Aortic smooth muscle cell (primary cell): Measurements from ENCODE around the gene TESK2. TPM values are rescaled to one million over a fixed set of nuclear protein-coding genes. Genes with fewer than 3 reads are reported as not detected.

Experiments
- total RNA-seq: library from RNA; depleted of rRNA; stranded (reverse); fragments of >200 nt; gene quantifications from 2 replicates; pipeline ENCODE4 v1.2.3, GENCODE V29; 2014

Gene TESK2
- 1.6 and 2.9 TPM in 2 replicates for total RNA-seq

GRCh38 chr1:45490626-45491486, at the start of gene TESK2:
TSS of gene TESK2 (minus strand) at chr1:45491163. CDS start at chr1:45457785, 33,378 bp downstream.

GRCh38 chr1:45521413-45522323, 30.7 kb upstream of the TESK2 start, which contains the start of gene PRDX1:
TSS of gene PRDX1 (minus strand) at chr1:45521884. CDS start at chr1:45519043, 2,841 bp downstream.

GRCh38 chr1:45339789-45340558, 151.0 kb downstream of the TESK2 start, which contains the start of the genes MUTYH and TOE1:
TSS of gene MUTYH (minus strand) at chr1:45340440. CDS start at chr1:45334505, 5,935 bp downstream.
TSS of gene TOE1 (plus strand) at chr1:45340170. CDS start at chr1:45340253, 83 bp downstream.

DNA sequence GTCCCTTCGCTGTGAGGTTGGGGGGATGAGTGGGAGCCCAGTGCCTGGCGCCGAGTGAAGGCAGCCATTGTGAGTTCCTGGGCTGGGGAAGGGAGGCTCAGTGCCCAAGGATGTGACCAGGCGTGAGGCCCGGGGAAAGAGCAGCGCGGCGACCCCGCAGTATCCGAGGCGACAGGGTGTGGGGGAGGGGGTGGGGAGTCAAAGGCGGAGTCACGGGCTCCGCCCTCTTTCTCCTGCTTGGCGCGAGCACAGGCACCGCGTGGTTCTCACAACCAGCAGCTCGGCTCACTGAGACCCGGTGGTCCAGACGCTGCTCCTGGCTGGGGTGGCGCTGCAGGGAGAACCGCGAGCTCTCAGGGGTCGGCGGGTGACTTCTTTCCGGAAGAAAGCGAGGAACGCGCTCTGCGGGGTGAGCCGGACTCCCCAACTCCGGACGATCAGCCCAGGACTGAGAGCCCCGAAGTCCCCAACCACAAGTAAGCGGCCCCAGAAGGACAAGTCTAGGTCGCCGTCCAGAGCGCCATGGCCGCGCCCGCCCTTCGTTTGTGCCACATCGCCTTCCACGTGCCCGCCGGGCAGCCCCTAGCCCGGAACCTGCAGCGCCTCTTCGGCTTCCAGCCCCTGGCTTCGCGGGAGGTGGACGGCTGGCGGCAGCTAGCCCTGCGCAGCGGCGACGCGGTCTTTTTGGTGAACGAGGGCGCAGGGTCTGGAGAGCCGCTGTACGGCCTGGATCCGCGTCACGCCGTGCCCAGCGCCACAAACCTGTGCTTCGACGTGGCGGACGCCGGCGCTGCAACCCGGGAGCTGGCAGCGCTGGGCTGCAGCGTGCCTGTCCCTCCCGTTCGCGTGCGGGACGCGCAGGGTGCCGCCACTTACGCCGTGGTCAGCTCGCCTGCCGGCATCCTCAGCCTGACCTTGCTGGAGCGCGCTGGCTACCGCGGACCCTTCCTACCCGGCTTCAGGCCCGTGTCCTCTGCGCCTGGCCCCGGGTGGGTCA, 164.0 kb downstream of the TESK2 start, which contains the start of gene HPDL:
HPDL (plus strand) TSS at position 269 of the 997 bp plus-strand sequence; CDS start at position 523, 254 bp downstream.

Other genes with a start within 250 kb of the TESK2 start
- 0.19 and 0.40 TPM in 2 replicates for gene HPDL, start 164.3 kb downstream of the TESK2 start, total RNA-seq
- gene TOE1, start 151.0 kb downstream of the TESK2 start, total RNA-seq, result 9.4 and 13.1 TPM in 2 replicates
- gene MUTYH, start 150.7 kb downstream of the TESK2 start, total RNA-seq, result 9.4 and 16.5 TPM in 2 replicates
- 0.53 and 0.56 TPM in 2 replicates for gene CCDC163, start 8.9 kb upstream of the TESK2 start, total RNA-seq
- 1.7 and 1.8 TPM in 2 replicates for gene MMACHC, start 9.1 kb upstream of the TESK2 start, total RNA-seq
- 559 and 636 TPM in 2 replicates for gene PRDX1, start 30.7 kb upstream of the TESK2 start, total RNA-seq
- 174 and 209 TPM in 2 replicates for gene AKR1A1, start 59.7 kb upstream of the TESK2 start, total RNA-seq
- gene NASP, start 92.9 kb upstream of the TESK2 start, total RNA-seq, result 33.4 and 51.8 TPM in 2 replicates
- 0.53 and 0.75 TPM in 2 replicates for gene CCDC17, start 132.9 kb upstream of the TESK2 start, total RNA-seq
- 87.2 and 89.6 TPM in 2 replicates for gene GPBP1L1, start 195.4 kb upstream of the TESK2 start, total RNA-seq
- 12.2 and 13.1 TPM in 2 replicates for gene TMEM69, start 197.0 kb upstream of the TESK2 start, total RNA-seq